NB4 (cell line): ENCODE measurements around the gene ACOT9.

Experiments used
- CTCF ChIP-seq: IDR thresholded peaks from one replicate; pipeline ENCODE4 v1.5.1; 2012; ENCODE audit warnings: low read depth, low read length
- MAX ChIP-seq: IDR thresholded peaks from 2 replicates; pipeline ENCODE4 v1.6.1; 2011; ENCODE audit warnings: low read depth, low read length
- POLR2A ChIP-seq: IDR thresholded peaks from 2 replicates; pipeline ENCODE4 v1.6.1; 2011; ENCODE audit warnings: mild to moderate bottlenecking; ENCODE audit not compliant: insufficient read length; ENCODE audit errors: extremely low read depth

- no peak for TF ChIP-seq CTCF
- no peak for TF ChIP-seq POLR2A
- no peak for TF ChIP-seq MAX
These were observed 5.7 kb downstream of the ACOT9 start for GRCh38 chrX:23737413-23737812.
